Activated CD8-positive, alpha-beta memory T cell treated with anti-CD3 and anti-CD28 coated beads, Interleukin-2, amount 10 ng/mL, durations not matched to agents 7 days and 5 days (primary cell): ENCODE measurements around the gene CCDC73. TPM values are rescaled to one million over a fixed set of nuclear protein-coding genes. Genes with fewer than 3 reads are reported as not detected.
"Not testable (repeated sequence)": the region's sequence is repeated elsewhere in the genome, so short reads cannot be mapped to it uniquely, and the experiment has no call there.

Source experiments
- ATAC-seq: fragments of 150-1000 bp; cut with Tn5 transposase; one replicate; pipeline ENCODE4 v1.10.0; 2021; ENCODE audit warnings: moderate library complexity
- CTCF ChIA-PET: fragments of 350-600 bp; sonication (Branson Sonifier 250); formaldehyde crosslinking; loops from one replicate; lab custom pipeline; 2021; ENCODE audit warnings: antibody characterized with exemption; lab: Charles Lee
- DNase-seq: peaks from one replicate; pipeline ENCODE4 v3.0.0-alpha.2; 2020
- H3K27ac Mint-ChIP-seq: one replicate; pipeline ENCODE4 v1.8.0; 2021; ENCODE audit warnings: mild to moderate bottlenecking, mixed read lengths
- H3K27me3 Mint-ChIP-seq: one replicate; pipeline ENCODE4 v1.8.0; 2021; ENCODE audit warnings: mixed read lengths
- H3K36me3 Mint-ChIP-seq: one replicate; pipeline ENCODE4 v1.8.0; 2021; ENCODE audit warnings: mild to moderate bottlenecking, mixed read lengths
- H3K4me1 Mint-ChIP-seq: one replicate; pipeline ENCODE4 v1.8.0; 2021; ENCODE audit warnings: mixed read lengths
- H3K4me3 Mint-ChIP-seq: one replicate; pipeline ENCODE4 v1.8.0; 2021; ENCODE audit warnings: mild to moderate bottlenecking, moderate library complexity, mixed read lengths
- H3K9me3 Mint-ChIP-seq: one replicate; pipeline ENCODE4 v1.8.0; 2022; ENCODE audit warnings: low read depth, mixed read lengths
- total RNA-seq, 2 experiments: library from RNA; stranded (reverse); gene quantifications; one replicate each; pipeline ENCODE4 v1.2.3, GENCODE V29; 2021

Gene CCDC73
- total RNA-seq, 2 experiments from 2014 or later: 0.47 TPM; not detected in 1

- Mint-ChIP-seq H3K9me3 (no peaks in the 10 kb centered on the region), H3K4me1 (no peaks in the 10 kb centered on the region), H3K27ac (no peak overlapping the region), H3K27me3 (peaks cover 33% of the 10 kb centered on the region), H3K36me3 (no peaks in the 10 kb centered on the region), H3K4me3 (no peak overlapping the region)
- ATAC-seq: no peak
- CTCF ChIA-PET: no interaction called here
- no peak for DNase-seq
Observed at GRCh38 chr11:32786811-32787210, 7.7 kb downstream of the CCDC73 start.

- no peak for DNase-seq
- H3K4me3 Mint-ChIP-seq: no peak overlapping the region
- no peaks in the 10 kb centered on the region for H3K9me3 Mint-ChIP-seq
- H3K36me3 Mint-ChIP-seq: no peaks in the 10 kb centered on the region
- no peaks in the 10 kb centered on the region for H3K4me1 Mint-ChIP-seq
- H3K27me3 Mint-ChIP-seq: peaks cover 26% of the 10 kb centered on the region
- CTCF ChIA-PET: no interaction called here
- H3K27ac Mint-ChIP-seq: no peak overlapping the region
- ATAC-seq: no peak
Observed at GRCh38 chr11:32785262-32785661, 9.2 kb downstream of the CCDC73 start.

DNA sequence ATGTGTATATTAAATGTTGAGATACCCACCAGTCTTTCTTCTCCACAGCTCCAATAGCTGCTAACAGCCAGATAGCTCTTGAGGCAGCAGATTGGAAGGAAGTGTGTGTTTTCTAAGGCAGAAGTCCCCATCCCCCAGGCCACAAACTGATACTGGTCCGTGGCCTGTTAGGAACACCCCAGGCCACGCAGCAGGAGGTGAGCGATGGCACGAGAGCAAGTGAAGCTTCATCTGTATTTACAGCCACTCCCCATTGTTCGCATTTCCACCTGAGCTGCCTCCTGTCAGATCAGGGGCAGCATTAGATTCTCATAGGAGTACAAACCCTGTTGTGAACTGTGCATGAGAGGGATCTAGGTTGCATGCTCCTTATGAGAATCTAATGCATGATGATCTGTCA, 12.7 kb downstream of the CCDC73 start:
- no peaks in the 10 kb centered on the region for H3K4me1 Mint-ChIP-seq
- no peak for ATAC-seq
- CTCF ChIA-PET: no interaction called here

DNA sequence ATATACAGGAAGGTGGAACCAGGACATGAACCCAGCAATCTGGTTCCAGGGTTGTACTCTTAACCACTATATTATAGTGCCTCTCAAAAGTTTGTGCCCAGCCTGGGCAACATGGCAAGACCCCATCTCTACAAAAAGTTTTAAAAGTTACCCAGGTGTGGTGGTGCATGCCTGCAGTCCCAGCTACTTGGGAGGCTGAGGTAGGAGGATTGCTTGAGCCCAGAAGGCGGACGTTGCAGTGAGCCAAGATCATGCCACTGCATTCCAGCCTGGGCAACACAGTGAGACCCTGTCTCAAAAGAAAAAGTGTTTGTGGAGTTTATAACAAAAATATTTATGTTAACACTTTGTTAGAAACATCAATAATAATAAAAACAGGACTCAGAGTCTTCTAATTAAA, 13.6 kb downstream of the CCDC73 start:
- H3K27me3 Mint-ChIP-seq, ATAC-seq, DNase-seq, H3K27ac Mint-ChIP-seq, CTCF ChIA-PET, H3K9me3 Mint-ChIP-seq, H3K4me3 Mint-ChIP-seq, H3K4me1 Mint-ChIP-seq, H3K36me3 Mint-ChIP-seq: not testable (repeated sequence)

More for the DNA sequence above, 12.7 kb downstream of the CCDC73 start:
- no peak overlapping the region for H3K4me3 Mint-ChIP-seq
- H3K27ac Mint-ChIP-seq: no peak overlapping the region
- H3K27me3 Mint-ChIP-seq: peaks cover 9% of the 10 kb centered on the region
- no peak for DNase-seq
- no peaks in the 10 kb centered on the region for H3K9me3 Mint-ChIP-seq
- no peaks in the 10 kb centered on the region for H3K36me3 Mint-ChIP-seq

GRCh38 chr11:32779136-32779535, 15.3 kb downstream of the CCDC73 start:
- Mint-ChIP-seq H3K4me3 (no peak overlapping the region), H3K27ac (no peak overlapping the region), H3K4me1 (peaks cover 8% of the 10 kb centered on the region), H3K27me3 (peaks cover 5% of the 10 kb centered on the region), H3K9me3 (no peaks in the 10 kb centered on the region), H3K36me3 (no peaks in the 10 kb centered on the region)
- CTCF ChIA-PET: interaction anchor here (1.1 to 1.4 kb wide), 2 partner anchors 12 to 37 kb away, joined by 3 to 4 read pairs; no protein-coding TSS in a partner anchor
- DNase-seq: no peak
- ATAC-seq: no peak

DNA sequence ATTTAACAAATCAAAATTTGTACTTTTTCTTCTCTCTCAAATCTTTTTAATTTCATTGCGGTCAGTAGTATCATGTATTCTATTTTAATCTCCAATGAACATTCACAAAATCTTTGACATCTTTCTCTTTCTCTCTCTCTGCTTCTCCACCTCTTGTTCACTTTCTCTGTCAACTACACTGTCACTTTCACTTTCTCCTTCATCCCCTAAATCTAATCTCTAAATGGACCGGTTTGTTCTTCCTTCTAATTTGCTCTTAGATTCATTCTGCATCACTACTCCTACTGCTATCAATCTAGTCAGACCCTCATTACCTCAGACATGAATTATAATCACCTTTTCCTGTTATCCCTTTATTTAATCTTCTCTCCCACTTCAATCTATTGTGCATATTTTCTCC, 18.6 kb downstream of the CCDC73 start:
- H3K36me3 Mint-ChIP-seq: no peaks in the 10 kb centered on the region
- no peaks in the 10 kb centered on the region for H3K9me3 Mint-ChIP-seq
- no peak for ATAC-seq
- H3K4me3 Mint-ChIP-seq: no peak overlapping the region
- H3K27ac Mint-ChIP-seq: no peak overlapping the region
- CTCF ChIA-PET: no interaction called here
- H3K27me3 Mint-ChIP-seq: no peaks in the 10 kb centered on the region
- H3K4me1 Mint-ChIP-seq: peaks cover 8% of the 10 kb centered on the region
- no peak for DNase-seq

GRCh38 chr11:32774081-32774480, 20.4 kb downstream of the CCDC73 start:
- CTCF ChIA-PET: no interaction called here
- Mint-ChIP-seq H3K36me3 (no peaks in the 10 kb centered on the region), H3K4me3 (no peak overlapping the region), H3K27ac (no peak overlapping the region), H3K27me3 (no peaks in the 10 kb centered on the region), H3K4me1 (peaks cover 8% of the 10 kb centered on the region), H3K9me3 (no peaks in the 10 kb centered on the region)
- ATAC-seq (no peak), DNase-seq (no peak)

DNA sequence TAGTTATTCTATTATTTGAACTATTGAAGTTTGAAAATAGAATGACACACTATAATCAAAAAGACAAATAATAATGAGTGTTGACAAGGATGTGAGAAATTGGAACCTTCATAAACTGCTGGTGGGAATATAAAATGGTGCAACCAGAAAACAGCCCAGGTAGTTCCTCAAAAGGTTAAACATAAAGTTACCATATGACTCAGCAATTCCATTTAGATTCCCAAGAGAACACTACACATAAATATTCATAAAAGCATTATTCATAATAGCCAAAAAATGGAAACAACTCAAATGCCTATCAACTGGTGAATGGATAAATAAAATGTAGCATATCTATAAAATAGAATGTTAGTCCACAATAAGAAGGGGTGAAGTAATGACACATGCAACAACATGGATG, 21.7 kb downstream of the CCDC73 start:
- no peaks in the 10 kb centered on the region for H3K9me3 Mint-ChIP-seq
- CTCF ChIA-PET: no interaction called here

GRCh38 chr11:32761774-32762173, 32.7 kb downstream of the CCDC73 start:
- H3K27ac Mint-ChIP-seq, ATAC-seq, H3K4me3 Mint-ChIP-seq, H3K4me1 Mint-ChIP-seq, H3K36me3 Mint-ChIP-seq, H3K9me3 Mint-ChIP-seq, DNase-seq, CTCF ChIA-PET: not testable (repeated sequence)
- peaks cover 20% of the 10 kb centered on the region for H3K27me3 Mint-ChIP-seq

More for the DNA sequence above, 21.7 kb downstream of the CCDC73 start:
- no peak for DNase-seq
- H3K27ac Mint-ChIP-seq: no peak overlapping the region
- no peak for ATAC-seq
- H3K27me3 Mint-ChIP-seq: no peaks in the 10 kb centered on the region
- peaks cover 8% of the 10 kb centered on the region for H3K4me1 Mint-ChIP-seq
- no peaks in the 10 kb centered on the region for H3K36me3 Mint-ChIP-seq
- H3K4me3 Mint-ChIP-seq: no peak overlapping the region

GRCh38 chr11:32758291-32758690, 36.2 kb downstream of the CCDC73 start:
- H3K36me3 Mint-ChIP-seq: no peaks in the 10 kb centered on the region
- no peak overlapping the region for H3K27ac Mint-ChIP-seq
- H3K4me1 Mint-ChIP-seq: no peaks in the 10 kb centered on the region
- ATAC-seq (no peak), DNase-seq (no peak)
- CTCF ChIA-PET: no interaction called here
- peaks cover 20% of the 10 kb centered on the region for H3K27me3 Mint-ChIP-seq
- H3K9me3 Mint-ChIP-seq: no peaks in the 10 kb centered on the region
- H3K4me3 Mint-ChIP-seq: no peak overlapping the region

DNA sequence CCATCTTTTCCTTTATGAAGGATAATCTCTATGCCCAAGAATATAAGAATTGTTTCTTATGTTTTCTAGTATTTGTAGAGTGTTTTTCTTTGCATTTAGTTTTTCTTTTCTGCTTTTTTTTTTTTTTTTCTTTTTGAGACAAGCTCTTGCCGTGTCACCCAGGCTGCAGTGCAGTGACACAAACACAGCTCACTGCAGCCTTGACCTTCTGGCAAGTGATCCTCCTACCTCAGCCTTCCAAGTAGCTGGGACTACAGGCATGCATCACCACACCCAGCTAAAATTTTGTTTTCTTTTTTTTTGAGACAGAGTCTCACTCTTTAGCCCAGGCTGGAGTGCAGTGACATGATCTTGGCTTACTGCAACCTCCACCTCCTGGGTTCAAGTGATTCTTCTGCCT, 41.3 kb downstream of the CCDC73 start:
- H3K27ac Mint-ChIP-seq, ATAC-seq, H3K4me1 Mint-ChIP-seq, DNase-seq, H3K27me3 Mint-ChIP-seq, H3K36me3 Mint-ChIP-seq, H3K4me3 Mint-ChIP-seq, CTCF ChIA-PET, H3K9me3 Mint-ChIP-seq: not testable (repeated sequence)

- Mint-ChIP-seq H3K4me1 (no peaks in the 10 kb centered on the region), H3K4me3 (no peak overlapping the region), H3K27ac (no peak overlapping the region), H3K27me3 (peaks cover 7% of the 10 kb centered on the region), H3K36me3 (no peaks in the 10 kb centered on the region), H3K9me3 (no peaks in the 10 kb centered on the region)
- CTCF ChIA-PET: no interaction called here
- ATAC-seq (no peak), DNase-seq (no peak)
Observed at GRCh38 chr11:32752001-32752400, 42.5 kb downstream of the CCDC73 start.

DNA sequence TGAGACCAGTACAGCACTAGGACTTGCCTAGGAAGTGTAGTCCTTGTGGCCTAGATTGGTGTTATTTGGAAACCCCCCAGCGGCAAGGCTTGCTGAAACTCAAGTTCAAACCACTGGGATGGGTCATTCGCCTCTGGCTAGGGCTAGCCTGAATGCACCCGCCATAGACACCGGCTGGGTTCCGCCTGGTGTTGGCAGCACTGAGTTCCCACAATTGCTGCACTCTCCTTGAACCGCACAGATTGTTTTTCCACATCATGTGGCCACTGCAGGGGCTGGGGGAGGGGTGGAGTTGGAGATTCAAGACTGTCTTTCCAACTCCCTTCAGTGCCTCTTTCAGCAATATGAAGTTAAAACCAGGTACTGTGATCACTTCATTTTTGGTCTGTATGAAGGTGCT, 43.1 kb downstream of the CCDC73 start:
- Mint-ChIP-seq H3K9me3 (no peaks in the 10 kb centered on the region), H3K36me3 (no peaks in the 10 kb centered on the region), H3K4me3 (no peak overlapping the region), H3K27me3 (peaks cover 7% of the 10 kb centered on the region), H3K27ac (no peak overlapping the region), H3K4me1 (no peaks in the 10 kb centered on the region)
- ATAC-seq (no peak), DNase-seq (no peak)
- CTCF ChIA-PET: no interaction called here

DNA sequence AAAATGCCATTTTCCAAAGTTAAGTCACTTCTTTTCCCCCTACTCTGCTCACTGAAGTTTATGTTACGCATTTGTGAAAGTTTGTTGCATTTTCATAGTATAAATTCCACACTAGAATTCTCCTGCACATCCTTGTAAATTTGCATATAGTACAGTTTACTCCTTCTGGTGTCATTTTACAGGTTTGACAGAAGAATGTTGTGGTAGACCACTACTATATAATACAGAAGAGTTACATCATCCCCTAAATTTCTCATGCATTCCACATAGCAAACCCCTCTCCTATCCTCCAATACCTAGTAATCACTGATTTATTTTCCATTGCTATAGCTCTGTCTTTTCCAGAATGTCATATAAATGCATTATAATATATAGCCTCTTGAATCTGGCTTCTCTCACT, 64.5 kb downstream of the CCDC73 start:
- ATAC-seq: no peak
- no peak for DNase-seq
- H3K4me3 Mint-ChIP-seq: no peak overlapping the region
- peaks cover 3% of the 10 kb centered on the region for H3K9me3 Mint-ChIP-seq
- peaks cover 11% of the 10 kb centered on the region for H3K27me3 Mint-ChIP-seq
- no peak overlapping the region for H3K27ac Mint-ChIP-seq
- H3K36me3 Mint-ChIP-seq: no peaks in the 10 kb centered on the region
- no peaks in the 10 kb centered on the region for H3K4me1 Mint-ChIP-seq
- CTCF ChIA-PET: no interaction called here

- H3K9me3 Mint-ChIP-seq: no peaks in the 10 kb centered on the region
- H3K4me1 Mint-ChIP-seq: no peaks in the 10 kb centered on the region
- no peak for DNase-seq
- H3K27me3 Mint-ChIP-seq: peaks cover 16% of the 10 kb centered on the region
- ATAC-seq: no peak
- CTCF ChIA-PET: no interaction called here
- H3K36me3 Mint-ChIP-seq: no peaks in the 10 kb centered on the region
- H3K27ac Mint-ChIP-seq: no peak overlapping the region
- no peak overlapping the region for H3K4me3 Mint-ChIP-seq
Observed at GRCh38 chr11:32723332-32723731, 71.1 kb downstream of the CCDC73 start.
